GM12865 (cell line): ENCODE data around the gene FANCL.
"Not testable (repeated sequence)": the region's sequence is repeated elsewhere in the genome, so short reads cannot be mapped to it uniquely, and the experiment has no call there.

Experiments
- DNase-seq: peaks from one replicate; pipeline ENCODE4 v3.0.0; 2010; ENCODE audit warnings: low read depth
- H3K4me3 ChIP-seq: 2 replicates; pipeline ENCODE4 v1.5.1; 2011; ENCODE audit warnings: mild to moderate bottlenecking, low read depth, low read length, control low read depth
- CTCF ChIP-seq: IDR thresholded peaks from 2 replicates; pipeline ENCODE4 v1.5.1; 2011; ENCODE audit warnings: low read length, control low read depth, low read depth, inconsistent platforms; ENCODE audit not compliant: insufficient read depth; ENCODE audit errors: missing control alignments

Gene FANCL

GRCh38 chr2:58156780-58157179 lies 84.3 kb downstream of the FANCL start:
- DNase-seq: no peak
- no peak overlapping the region for H3K4me3 ChIP-seq
- TF ChIP-seq CTCF: no peak

- no peak for DNase-seq
- TF ChIP-seq CTCF: no peak
Measured at GRCh38 chr2:58155160-58155778, 85.9 kb downstream of the FANCL start.

GRCh38 chr2:58146707-58147106 lies 94.4 kb downstream of the FANCL start:
- H3K4me3 ChIP-seq: no peak overlapping the region
- DNase-seq: no peak
- no peak for TF ChIP-seq CTCF

More at GRCh38 chr2:58155160-58155778, 85.9 kb downstream of the FANCL start:
- no peak overlapping the region for H3K4me3 ChIP-seq

- DNase-seq, H3K4me3 ChIP-seq: not testable (repeated sequence)
Measured at GRCh38 chr2:58145769-58146168, 95.4 kb downstream of the FANCL start.

- no peak overlapping the region for H3K4me3 ChIP-seq
- no peak for DNase-seq
- no peak for TF ChIP-seq CTCF
Measured at GRCh38 chr2:58140508-58141072, 100.5 kb downstream of the FANCL start.

- DNase-seq: no peak
- TF ChIP-seq CTCF: no peak
Measured at GRCh38 chr2:58138396-58139030, 102.6 kb downstream of the FANCL start.

GRCh38 chr2:58137856-58138255 lies 103.3 kb downstream of the FANCL start:
- no peak for DNase-seq
- H3K4me3 ChIP-seq: no peak overlapping the region
- TF ChIP-seq CTCF: no peak

More at GRCh38 chr2:58138396-58139030, 102.6 kb downstream of the FANCL start:
- no peak overlapping the region for H3K4me3 ChIP-seq
